GM10847 (cell line): ENCODE data around the gene KLHL13.

Experiments used
- POLR2A ChIP-seq: IDR thresholded peaks from 2 replicates; pipeline ENCODE4 v1.6.1; 2011; ENCODE audit not compliant: insufficient read length; ENCODE audit errors: extremely low read depth

The KLHL13 gene

GRCh38 chrX:118116713-118117550, at the start of gene KLHL13:
TSS of gene KLHL13 (minus strand) at chrX:118116810. CDS start at chrX:118028473, 88,337 bp downstream.
- no peak for TF ChIP-seq POLR2A

GRCh38 chrX:118164138-118164537, 47.5 kb upstream of the KLHL13 start:
- TF ChIP-seq POLR2A: no peak

- TF ChIP-seq POLR2A: no peak
Measured at GRCh38 chrX:118156953-118157608, 40.5 kb upstream of the KLHL13 start.

- TF ChIP-seq POLR2A: no peak
Measured at GRCh38 chrX:118156254-118156952, 39.8 kb upstream of the KLHL13 start.

- TF ChIP-seq POLR2A: no peak
Measured at GRCh38 chrX:118153270-118153669, 36.7 kb upstream of the KLHL13 start.

GRCh38 chrX:118152721-118153120, 36.1 kb upstream of the KLHL13 start:
- TF ChIP-seq POLR2A: no peak

- no peak for TF ChIP-seq POLR2A
Measured at GRCh38 chrX:118148737-118149136, 32.1 kb upstream of the KLHL13 start.

- TF ChIP-seq POLR2A: no peak
Measured at GRCh38 chrX:118143578-118143977, 27.0 kb upstream of the KLHL13 start.

GRCh38 chrX:118131336-118131735, 14.7 kb upstream of the KLHL13 start:
- no peak for TF ChIP-seq POLR2A

- no peak for TF ChIP-seq POLR2A
Measured at GRCh38 chrX:118129681-118130080, 13.1 kb upstream of the KLHL13 start.

GRCh38 chrX:118128724-118129123, 12.1 kb upstream of the KLHL13 start:
- TF ChIP-seq POLR2A: no peak

GRCh38 chrX:118126286-118126685, 9.7 kb upstream of the KLHL13 start:
- TF ChIP-seq POLR2A: no peak

- TF ChIP-seq POLR2A: no peak
Measured at GRCh38 chrX:118117741-118118140, 1.1 kb upstream of the KLHL13 start.

GRCh38 chrX:118115953-118116712, 477 bp downstream of the KLHL13 start:
- no peak for TF ChIP-seq POLR2A

- no peak for TF ChIP-seq POLR2A
Measured at GRCh38 chrX:118114971-118115370, 1.6 kb downstream of the KLHL13 start.
